Measurements from ENCODE around the gene MPPED1. TPM values are rescaled to one million over a fixed set of nuclear protein-coding genes. Genes with fewer than 3 reads are reported as not detected.

The MPPED1 gene
- total and polyA plus RNA-seq, 4 donors = 0.89 to 6.5 (median 4.1) TPM

DNA sequence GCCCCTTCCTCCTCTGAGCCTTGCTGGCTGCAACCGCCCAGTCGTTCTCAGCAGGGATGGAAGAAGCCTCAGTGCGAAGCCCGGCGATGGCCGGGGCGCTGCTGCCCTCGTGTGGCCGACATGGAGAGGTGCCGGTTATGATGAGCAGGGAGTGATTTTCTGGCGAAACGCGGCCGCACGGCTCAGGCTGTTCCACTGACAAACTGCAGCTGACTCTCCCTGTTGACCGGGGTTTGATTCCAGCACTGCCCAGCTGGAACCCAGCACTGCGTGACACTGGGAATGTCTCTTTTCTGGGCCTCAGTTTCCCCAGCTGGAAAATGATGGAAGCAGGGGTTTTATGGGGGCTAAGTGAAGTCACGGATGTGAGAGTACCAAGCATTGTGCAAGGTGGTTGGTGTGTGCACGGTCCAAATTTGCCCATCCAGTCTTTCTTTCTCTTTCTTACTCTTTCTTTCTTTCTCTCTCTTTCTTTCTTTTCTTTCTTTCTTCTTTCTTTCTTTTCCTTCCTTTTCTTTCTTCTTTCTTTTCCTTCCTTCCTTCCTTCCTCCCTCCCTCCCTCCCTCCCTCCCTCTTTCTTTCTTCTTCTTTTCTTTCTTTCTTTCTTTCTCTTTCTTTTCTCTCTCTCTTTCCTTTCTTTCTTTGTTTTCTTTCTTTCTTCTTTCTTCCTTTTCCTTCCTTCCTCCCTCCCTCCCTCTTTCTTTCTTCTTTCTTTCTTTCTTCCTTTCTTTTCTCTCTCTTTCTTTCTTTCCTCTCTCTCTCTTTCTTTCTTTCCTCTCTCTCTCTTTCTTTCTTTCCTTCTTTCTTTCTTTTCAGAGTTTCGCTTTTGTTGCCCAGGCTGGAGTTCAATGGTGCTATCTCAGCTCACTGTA is 25.8 kb upstream of the MPPED1 start:
- no peak overlapping the region for H3K9ac ChIP-seq (ENCODE audit: low read depth in 1 of 2, low read length in 2 of 2)
- H3K36me3 ChIP-seq (ENCODE audit: control insufficient read depth in 4 of 4, insufficient read depth in 3 of 4, low read depth in 1 of 4, low read length in 3 of 4) = no peaks in the 10 kb centered on the region
- H3K4me1 ChIP-seq (ENCODE audit: control insufficient read depth in 4 of 4, insufficient read depth in 4 of 4, low read length in 3 of 4) = peaks cover 6 to 23% (median 18%) of the 10 kb centered on the region in 4 donors
- WGBS = 9% methylated on average over 20 of the region's 20 CpGs
- no peak overlapping the region for H3K4me3 ChIP-seq (ENCODE audit: low read depth in 1 of 3, low read length in 3 of 3)
- no peak overlapping the region for H3K27ac ChIP-seq (ENCODE audit: low read depth in 1 of 2, low read length in 2 of 2)
- peak; percentile 80 for DNase-seq (ENCODE audit: low spot score)
- H3K27me3 ChIP-seq (ENCODE audit: control insufficient read depth in 4 of 4, insufficient read depth in 4 of 4, low read length in 3 of 4) = no peaks in the 10 kb centered on the region
- H3K9me3 ChIP-seq (ENCODE audit: control insufficient read depth in 4 of 4, low read length in 3 of 4) = no peaks in the 10 kb centered on the region
- no peak for TF ChIP-seq SP1 (IDR thresholded peaks at IDR 0.05)
- TF ChIP-seq YY1 (IDR thresholded peaks at IDR 0.05) = no peak
- TF ChIP-seq FOXA2 (IDR thresholded peaks at IDR 0.05) = no peak
- TF ChIP-seq, protein P1, sequence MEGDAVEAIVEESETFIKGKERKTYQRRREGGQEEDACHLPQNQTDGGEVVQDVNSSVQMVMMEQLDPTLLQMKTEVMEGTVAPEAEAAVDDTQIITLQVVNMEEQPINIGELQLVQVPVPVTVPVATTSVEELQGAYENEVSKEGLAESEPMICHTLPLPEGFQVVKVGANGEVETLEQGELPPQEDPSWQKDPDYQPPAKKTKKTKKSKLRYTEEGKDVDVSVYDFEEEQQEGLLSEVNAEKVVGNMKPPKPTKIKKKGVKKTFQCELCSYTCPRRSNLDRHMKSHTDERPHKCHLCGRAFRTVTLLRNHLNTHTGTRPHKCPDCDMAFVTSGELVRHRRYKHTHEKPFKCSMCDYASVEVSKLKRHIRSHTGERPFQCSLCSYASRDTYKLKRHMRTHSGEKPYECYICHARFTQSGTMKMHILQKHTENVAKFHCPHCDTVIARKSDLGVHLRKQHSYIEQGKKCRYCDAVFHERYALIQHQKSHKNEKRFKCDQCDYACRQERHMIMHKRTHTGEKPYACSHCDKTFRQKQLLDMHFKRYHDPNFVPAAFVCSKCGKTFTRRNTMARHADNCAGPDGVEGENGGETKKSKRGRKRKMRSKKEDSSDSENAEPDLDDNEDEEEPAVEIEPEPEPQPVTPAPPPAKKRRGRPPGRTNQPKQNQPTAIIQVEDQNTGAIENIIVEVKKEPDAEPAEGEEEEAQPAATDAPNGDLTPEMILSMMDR (IDR thresholded peaks at IDR 0.05; ENCODE audit: low read depth, low read length, missing input control) = peak; percentile 95
- TF ChIP-seq RAD21 (IDR thresholded peaks at IDR 0.05) = peak; percentile 98 to 99

DNA sequence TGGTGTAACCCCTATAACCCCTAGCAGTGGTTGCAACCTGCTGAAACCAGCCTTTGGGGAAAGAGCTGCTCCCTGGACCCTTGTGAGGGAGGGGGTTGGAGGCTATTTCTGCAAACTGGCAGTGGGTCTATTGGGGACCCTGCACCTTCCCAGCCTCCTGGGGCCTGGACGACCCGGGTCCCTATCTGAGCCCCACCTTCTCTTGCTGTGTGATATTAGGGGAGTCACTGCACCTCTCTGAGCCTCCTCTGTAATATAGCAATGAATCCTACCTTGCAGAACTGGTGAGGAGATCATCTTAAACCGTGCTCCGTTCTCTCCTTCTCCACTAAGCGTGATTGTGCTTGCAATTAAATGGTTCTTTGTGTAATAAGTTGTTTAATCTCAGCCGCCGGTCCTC is 24.0 kb upstream of the MPPED1 start:
- Histone ChIP-seq H3K4me1 (ENCODE audit: control insufficient read depth in 4 of 4, insufficient read depth in 4 of 4, low read length in 3 of 4) (peaks cover 6 to 32% (median 22%) of the 10 kb centered on the region in 4 donors), H3K36me3 (ENCODE audit: control insufficient read depth in 4 of 4, insufficient read depth in 3 of 4, low read depth in 1 of 4, low read length in 3 of 4) (no peaks in the 10 kb centered on the region), H3K9me3 (ENCODE audit: control insufficient read depth in 4 of 4, low read length in 3 of 4) (no peaks in the 10 kb centered on the region), H3K4me3 (ENCODE audit: low read depth in 1 of 3, low read length in 3 of 3) (no peak overlapping the region), H3K27me3 (ENCODE audit: control insufficient read depth in 4 of 4, insufficient read depth in 4 of 4, low read length in 3 of 4) (no peaks in the 10 kb centered on the region), H3K27ac (ENCODE audit: low read depth in 1 of 2, low read length in 2 of 2) (no peak overlapping the region), H3K9ac (ENCODE audit: low read depth in 1 of 2, low read length in 2 of 2) (no peak overlapping the region)
- no peak for DNase-seq (ENCODE audit: low spot score)
- 63% methylated on average over 7 of the region's 7 CpGs for WGBS
- no peak for TF ChIP-seq GABPA (IDR thresholded peaks at IDR 0.05 in 1 of 2, conservative IDR thresholded peaks at IDR 0.05 in 1 of 2)
- TF ChIP-seq, protein P2, sequence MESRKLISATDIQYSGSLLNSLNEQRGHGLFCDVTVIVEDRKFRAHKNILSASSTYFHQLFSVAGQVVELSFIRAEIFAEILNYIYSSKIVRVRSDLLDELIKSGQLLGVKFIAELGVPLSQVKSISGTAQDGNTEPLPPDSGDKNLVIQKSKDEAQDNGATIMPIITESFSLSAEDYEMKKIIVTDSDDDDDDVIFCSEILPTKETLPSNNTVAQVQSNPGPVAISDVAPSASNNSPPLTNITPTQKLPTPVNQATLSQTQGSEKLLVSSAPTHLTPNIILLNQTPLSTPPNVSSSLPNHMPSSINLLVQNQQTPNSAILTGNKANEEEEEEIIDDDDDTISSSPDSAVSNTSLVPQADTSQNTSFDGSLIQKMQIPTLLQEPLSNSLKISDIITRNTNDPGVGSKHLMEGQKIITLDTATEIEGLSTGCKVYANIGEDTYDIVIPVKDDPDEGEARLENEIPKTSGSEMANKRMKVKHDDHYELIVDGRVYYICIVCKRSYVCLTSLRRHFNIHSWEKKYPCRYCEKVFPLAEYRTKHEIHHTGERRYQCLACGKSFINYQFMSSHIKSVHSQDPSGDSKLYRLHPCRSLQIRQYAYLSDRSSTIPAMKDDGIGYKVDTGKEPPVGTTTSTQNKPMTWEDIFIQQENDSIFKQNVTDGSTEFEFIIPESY (IDR thresholded peaks at IDR 0.05) = no peak
- TF ChIP-seq, protein P3, sequence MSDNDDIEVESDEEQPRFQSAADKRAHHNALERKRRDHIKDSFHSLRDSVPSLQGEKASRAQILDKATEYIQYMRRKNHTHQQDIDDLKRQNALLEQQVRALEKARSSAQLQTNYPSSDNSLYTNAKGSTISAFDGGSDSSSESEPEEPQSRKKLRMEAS (IDR thresholded peaks at IDR 0.05) = no peak
- no peak for TF ChIP-seq FOXA2 (IDR thresholded peaks at IDR 0.05)
- TF ChIP-seq HNF4A (conservative IDR thresholded peaks at IDR 0.05) = no peak
- TF ChIP-seq YY1 (IDR thresholded peaks at IDR 0.05) = no peak
- no peak for TF ChIP-seq NR2F2 (IDR thresholded peaks at IDR 0.05)
- no peak for TF ChIP-seq SP1 (IDR thresholded peaks at IDR 0.05)

DNA sequence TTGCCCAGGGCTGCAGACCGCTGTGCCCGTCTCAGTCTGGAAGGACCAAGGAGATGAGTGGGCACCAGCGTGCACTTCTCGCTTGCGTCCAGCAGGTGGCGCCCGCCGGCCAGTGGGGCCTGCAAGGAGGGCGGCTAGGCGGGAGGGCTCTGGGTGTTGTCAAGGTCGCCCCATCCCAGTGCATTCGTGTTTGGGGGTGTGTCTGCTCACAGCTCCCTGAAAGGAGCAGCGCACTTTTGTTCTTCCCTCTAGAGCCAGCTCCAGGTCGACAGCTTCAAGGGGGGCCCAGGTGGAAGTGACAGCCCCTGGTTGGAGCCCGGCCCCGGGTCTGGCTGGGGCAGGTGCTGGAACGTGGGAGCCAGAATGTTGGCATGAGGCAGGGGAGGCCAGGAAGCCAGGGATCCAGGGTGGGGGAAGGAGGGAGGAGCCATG is 23.4 kb upstream of the MPPED1 start:
- no peaks in the 10 kb centered on the region for H3K9me3 ChIP-seq (ENCODE audit: control insufficient read depth in 4 of 4, low read length in 3 of 4)
- peak overlapping the region; percentile 58 to 69 for H3K27ac ChIP-seq (ENCODE audit: low read depth in 1 of 2, low read length in 2 of 2)
- H3K9ac ChIP-seq (ENCODE audit: low read depth in 1 of 2, low read length in 2 of 2) = peak overlapping the region in 1 of 2 donors; percentile 42
- no peak overlapping the region for H3K4me3 ChIP-seq (ENCODE audit: low read depth in 1 of 3, low read length in 3 of 3)
- WGBS = 4% methylated on average over 17 of the region's 17 CpGs
- peak; percentile 82 for DNase-seq (ENCODE audit: low spot score)
- H3K36me3 ChIP-seq (ENCODE audit: control insufficient read depth in 4 of 4, insufficient read depth in 3 of 4, low read depth in 1 of 4, low read length in 3 of 4) = no peaks in the 10 kb centered on the region
- H3K4me1 ChIP-seq (ENCODE audit: control insufficient read depth in 4 of 4, insufficient read depth in 4 of 4, low read length in 3 of 4) = peaks cover 6 to 32% (median 22%) of the 10 kb centered on the region in 4 donors
- H3K27me3 ChIP-seq (ENCODE audit: control insufficient read depth in 4 of 4, insufficient read depth in 4 of 4, low read length in 3 of 4) = no peaks in the 10 kb centered on the region
- no peak for TF ChIP-seq FOXA1 (IDR thresholded peaks at IDR 0.05)
- TF ChIP-seq EGR1 (IDR thresholded peaks at IDR 0.05; ENCODE audit: low read depth in 2 of 2) = no peak
- no peak for TF ChIP-seq TAF1 (conservative IDR thresholded peaks at IDR 0.05)
- no peak for TF ChIP-seq SP1 (IDR thresholded peaks at IDR 0.05)
- no peak for TF ChIP-seq YY1 (IDR thresholded peaks at IDR 0.05)
- peak in 1 of 2 donors; percentile 19 for TF ChIP-seq HNF4A (conservative IDR thresholded peaks at IDR 0.05)
- TF ChIP-seq, protein P4, sequence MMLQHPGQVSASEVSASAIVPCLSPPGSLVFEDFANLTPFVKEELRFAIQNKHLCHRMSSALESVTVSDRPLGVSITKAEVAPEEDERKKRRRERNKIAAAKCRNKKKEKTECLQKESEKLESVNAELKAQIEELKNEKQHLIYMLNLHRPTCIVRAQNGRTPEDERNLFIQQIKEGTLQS (IDR thresholded peaks at IDR 0.05) = no peak
- TF ChIP-seq RXRA (IDR thresholded peaks at IDR 0.05) = no peak
- TF ChIP-seq, protein P1 (IDR thresholded peaks at IDR 0.05; ENCODE audit: low read depth, low read length, missing input control) = peak; percentile 95
- TF ChIP-seq, protein P2 (IDR thresholded peaks at IDR 0.05) = no peak
- TF ChIP-seq, protein P3 (IDR thresholded peaks at IDR 0.05) = no peak
- peak; percentile 96 to 97 for TF ChIP-seq RAD21 (IDR thresholded peaks at IDR 0.05)
- TF ChIP-seq JUND (IDR thresholded peaks at IDR 0.05) = no peak
- TF ChIP-seq NR2F2 (IDR thresholded peaks at IDR 0.05) = no peak

Data from liver (tissue), 9 donors.